Fibroblast of skin of right biceps (primary cell): ENCODE measurements around the gene FAF1.

Experiments used
- DNase-seq: peaks from one replicate; pipeline ENCODE4 v3.0.0-alpha.2; 2013

The FAF1 gene

DNA sequence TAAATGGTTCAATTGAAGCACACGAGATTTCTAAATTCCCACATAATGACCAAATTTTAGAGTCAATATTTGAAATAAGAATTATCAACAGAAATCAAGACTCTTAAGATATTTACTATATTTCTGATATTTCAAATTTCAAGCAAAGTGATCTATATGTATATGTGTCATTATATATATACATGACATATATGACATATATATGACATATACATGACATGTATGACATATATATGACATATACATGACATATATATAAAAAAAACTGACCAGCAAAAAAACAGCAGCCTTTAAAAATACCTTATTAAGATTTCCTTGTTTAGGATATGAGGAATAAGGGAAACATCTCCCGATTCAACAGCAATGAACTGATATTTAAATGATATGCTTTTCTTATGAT, 266.2 kb downstream of the FAF1 start:
- DNase-seq, result no peak

DNA sequence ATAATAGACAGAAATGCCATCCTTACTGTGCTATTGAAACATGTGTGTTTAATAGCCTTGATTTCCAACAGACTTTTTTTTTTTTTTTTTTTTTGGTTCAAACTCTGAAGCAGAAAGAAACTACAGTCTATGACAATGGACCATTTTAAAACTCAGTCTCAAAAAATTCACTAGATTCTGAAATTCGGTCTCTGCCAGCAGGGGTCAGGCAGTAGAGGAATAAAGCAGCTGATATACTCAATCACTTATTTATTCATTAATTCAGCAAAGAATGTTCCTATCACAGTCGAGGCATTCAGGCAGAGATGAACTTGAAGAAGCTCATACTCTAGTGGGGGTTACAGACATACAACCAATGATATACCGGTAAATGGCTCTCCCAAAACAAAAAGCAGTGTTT, 275.9 kb downstream of the FAF1 start:
- no peak for DNase-seq

DNA sequence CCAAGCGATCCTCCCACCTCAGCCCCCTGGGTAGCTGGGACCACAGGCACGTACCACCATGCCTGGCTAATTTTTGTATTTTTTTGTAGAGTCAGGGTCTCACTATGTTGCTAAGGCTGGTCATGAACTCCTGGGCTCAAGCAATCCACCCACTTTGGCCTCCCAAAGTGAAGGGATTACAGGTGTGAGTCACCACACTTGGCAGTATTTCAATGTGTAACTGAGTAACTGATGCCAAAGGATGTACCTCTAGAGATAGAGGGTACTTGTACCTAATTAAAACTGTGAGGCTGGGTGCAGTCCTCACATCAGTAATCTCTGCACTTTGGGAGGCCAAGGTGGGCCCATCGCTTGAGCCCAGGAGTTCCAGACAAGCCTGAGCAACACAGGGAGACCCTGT, 278.1 kb downstream of the FAF1 start:
- peak; percentile 40 for DNase-seq

DNA sequence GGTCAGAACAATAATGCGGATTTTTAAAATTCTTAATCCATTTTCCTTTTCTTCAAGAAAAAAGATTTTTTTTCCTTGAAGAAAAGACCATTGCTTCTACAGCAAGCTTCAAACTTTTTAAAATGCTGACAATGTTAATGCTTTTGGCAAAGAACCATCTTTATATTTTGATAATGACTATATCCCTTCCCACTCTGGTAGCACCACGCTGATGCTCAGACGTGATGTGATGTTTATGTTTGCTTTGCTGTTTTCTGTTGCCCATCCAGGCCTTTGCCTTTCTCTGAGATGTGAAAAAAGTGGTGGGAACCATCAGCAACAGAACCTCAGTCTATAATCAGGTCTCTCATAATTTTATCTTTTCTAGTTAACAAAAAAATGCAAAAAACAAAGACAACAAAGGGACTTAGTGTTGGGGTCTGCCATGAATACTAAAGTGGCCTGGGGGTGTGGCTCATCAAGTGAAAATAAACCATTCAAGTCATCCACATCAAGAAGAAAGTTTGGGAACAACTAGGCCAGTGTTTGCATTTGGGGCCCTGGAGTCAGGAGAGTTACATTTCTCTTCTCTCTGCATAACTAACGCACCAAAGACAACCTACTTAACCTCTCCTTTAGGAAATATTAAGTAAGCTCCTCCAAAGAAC, 292.2 kb downstream of the FAF1 start:
- DNase-seq, result no peak

DNA sequence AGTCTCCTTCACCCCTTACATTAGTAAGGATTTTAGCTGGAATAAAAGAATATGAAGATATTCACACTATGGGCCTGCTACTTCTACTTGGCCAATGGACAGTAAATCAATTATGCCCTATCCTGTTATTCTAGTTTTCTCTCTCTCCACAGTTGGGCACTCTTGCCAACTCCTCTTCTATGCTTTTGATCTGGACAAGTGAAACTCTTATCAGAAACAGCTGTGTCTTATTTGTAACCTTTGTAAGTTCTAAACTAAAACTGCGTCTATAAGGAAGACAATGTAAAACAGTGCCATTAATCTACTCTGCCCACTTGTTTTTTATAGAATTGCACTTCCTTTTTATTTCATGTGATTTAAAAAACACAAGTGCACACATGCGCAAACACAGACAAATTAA, 292.8 kb downstream of the FAF1 start:
- no peak for DNase-seq

DNA sequence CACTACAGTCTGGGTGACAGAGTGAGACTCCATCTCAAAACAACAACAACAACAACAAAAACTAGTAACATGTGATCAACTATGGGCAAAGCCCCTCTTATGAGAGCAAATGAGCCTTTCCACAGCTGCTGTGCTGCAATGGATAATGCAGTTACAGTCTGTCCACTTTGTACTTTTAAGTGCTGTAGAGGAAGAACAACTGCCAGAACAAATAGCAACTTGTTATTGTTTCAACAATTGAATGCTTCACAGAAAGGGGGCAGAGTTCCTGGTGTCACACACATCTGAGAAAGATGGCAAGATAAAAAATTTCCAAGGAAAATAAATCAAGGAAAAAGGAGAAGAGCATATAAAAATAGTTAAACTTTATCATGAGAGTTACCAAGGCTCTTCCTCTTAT, 293.2 kb downstream of the FAF1 start:
- no peak for DNase-seq

DNA sequence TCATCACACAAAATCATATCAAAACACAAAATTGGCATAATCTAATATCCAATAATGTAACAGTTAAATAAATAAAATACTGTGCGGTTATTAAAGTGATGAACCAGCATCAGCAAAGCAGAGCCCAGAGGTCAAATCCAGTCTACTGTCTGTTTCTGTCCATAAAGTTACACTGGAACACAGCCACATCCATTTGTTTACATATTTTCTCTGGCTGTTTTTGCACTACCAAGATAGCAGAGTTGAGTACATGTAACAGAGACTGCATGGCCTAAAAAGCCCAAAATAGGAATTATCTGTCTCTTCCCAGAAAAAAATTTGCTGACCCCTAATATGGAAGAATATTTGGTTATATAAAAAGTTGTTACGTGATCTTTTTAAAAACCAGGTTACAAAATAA, 294.7 kb downstream of the FAF1 start:
- DNase-seq, result no peak

DNA sequence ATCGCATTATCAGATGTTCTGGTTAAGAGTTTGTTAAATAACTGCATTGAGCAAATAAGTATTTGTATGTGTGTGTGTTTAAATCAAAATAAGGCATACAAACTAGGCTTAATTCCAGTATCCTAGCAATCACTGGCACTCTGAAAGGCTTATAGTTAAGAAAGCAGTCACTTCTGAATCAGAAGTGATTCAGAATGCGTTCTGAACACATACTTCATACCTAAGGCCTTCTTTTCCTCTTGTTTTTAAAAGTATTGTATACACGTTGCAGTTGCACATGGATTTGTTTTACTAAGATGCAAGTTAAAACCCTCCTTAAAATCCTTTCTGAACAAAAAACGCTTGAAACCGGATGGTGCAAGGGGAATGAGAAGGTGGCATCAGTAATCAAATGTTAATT, 298.4 kb downstream of the FAF1 start:
- no peak for DNase-seq

DNA sequence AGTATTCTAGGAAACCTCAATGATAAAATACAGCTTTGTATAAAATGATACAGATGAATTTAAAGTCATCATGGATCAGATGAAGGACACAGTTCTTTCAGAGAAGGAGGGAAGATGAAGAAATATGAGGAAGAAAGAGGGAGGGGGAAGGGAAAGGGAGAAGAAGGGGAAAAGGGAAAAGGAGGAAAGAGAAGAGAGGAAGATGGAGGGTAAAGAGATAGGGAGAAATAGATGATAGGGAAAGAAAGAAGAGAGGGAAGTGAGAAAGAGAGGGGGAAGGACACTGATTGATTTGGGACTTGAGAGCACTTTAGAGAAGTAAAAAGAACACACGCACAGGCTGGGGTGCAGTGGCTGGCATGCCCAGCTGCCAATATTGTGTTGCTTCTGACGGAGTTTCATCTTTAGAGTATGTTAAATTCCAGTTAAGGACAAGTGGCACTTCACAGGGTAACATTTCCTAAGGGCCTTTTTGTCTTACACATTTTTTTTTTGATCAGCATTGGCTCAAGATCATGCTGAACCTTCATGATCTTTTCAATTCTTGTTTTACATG, 300.9 kb downstream of the FAF1 start:
- DNase-seq, result no peak

DNA sequence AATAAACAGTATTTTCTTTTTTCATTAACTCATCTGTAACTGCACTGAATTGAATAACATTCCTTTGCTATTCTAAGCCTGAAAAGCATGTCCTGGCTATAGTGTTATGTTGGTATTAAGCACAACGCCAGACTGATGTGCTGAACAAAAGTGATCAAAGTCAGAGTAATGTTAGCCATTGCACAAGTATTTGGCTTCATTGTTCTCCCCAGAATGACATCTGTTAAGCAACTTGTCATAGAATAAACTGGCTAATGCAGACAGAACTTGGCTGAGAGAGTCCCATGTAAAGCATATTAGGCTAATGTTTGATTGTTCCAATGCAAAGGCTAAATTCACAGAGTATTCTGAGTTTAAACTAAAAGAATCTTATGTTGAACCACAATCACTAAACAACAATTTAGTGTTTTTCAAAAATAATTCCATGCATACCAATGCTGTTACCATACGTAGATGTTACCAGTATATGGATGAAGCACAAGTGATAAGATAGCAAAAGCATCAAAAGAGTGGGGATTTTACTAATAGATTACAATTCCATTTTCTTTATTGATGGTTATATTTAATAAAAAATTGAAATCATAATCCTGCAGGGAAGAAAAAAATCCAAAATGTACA, 301.5 kb downstream of the FAF1 start:
- DNase-seq, result peak; percentile 49

DNA sequence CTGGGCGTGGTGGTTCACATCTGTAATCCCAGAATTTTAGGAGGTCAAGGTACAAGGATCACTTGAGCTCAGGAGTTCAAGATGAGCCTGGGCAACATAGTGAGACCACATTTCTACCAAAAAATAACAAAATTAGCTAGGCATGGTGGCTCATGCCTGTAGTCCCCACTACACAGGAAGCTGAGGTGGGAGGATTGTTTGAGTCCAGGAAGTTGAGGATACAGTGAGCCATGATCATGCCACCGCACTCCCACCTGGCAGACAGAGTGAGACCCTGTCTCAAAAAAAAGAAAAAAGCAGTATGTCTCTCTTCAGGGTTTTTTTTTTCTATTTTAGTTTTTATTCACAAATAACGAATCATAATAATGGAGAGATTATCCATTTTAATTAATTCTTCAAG, 303.1 kb downstream of the FAF1 start:
- DNase-seq, result no peak

DNA sequence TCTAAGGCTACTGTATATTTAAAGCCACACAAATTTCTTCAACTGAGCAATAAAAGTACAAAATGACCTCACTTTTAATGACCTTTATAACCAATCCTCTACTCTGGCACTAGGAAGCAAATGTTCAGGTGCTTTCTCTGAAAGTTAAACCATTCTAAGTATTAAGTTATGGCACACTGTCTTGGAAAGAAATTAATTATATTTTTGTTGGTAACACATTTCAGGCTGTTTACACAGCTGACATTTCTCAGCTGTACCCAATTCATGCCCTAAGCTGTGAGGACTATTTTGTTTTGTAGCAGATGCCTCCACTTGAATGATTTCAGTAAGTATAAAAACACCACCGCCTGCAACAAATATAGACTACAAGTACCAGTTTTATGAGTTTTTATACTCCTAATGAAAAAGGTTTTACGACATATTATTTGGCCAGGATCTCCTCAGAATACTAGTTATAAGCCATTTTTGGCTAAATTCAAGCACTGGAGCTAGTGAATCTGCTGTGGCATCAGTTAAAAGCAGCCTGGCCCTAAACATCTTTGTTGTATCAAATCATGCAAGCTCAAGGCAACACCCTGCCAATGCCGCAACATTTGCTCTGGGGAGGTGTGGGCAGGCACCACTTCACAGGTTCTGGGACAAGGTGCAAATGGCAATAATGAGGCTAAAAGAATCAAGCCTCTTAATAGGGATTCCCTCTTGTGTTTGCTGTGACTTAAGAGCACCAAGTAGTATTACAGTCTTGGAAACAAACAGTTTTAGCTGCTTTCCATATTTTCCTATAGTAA, 308.4 kb downstream of the FAF1 start:
- DNase-seq, result no peak

DNA sequence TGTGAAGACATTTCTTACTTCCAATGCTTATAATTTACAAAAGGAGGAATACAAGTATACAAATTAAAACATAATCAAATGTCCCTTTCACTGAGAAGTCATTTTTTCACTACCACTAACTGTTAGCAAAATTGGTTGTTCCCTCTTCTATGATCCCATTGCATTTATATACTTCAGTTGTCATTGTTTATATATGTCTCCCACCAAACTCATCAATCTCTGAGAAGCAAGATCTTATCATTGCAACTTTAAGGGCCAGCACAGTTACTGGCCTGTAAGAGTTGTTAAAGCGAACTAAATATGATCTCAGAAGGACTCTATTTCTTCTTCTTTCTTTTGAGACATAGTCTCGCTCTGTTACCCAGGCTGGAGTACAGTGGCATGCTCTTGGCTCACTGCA, 313.5 kb downstream of the FAF1 start:
- no peak for DNase-seq

DNA sequence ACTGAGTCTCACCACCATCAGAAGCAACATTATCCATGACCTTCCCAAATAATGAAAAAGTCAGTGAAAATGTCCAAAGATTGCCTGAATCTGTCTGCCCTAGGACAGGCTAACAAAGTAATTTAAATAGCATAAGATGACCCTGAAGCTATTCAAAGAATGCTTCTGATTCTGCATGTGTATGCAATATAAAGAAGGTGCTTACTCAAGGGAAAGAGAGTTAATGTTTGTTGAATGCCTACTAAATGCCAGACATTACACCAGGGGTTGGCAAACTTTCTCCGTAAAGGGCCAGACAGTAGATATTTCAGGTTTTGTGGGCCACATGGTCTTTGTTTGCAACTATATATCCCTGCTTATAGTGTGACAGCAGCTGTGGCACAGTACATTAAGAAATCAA, 314.9 kb downstream of the FAF1 start:
- no peak for DNase-seq

DNA sequence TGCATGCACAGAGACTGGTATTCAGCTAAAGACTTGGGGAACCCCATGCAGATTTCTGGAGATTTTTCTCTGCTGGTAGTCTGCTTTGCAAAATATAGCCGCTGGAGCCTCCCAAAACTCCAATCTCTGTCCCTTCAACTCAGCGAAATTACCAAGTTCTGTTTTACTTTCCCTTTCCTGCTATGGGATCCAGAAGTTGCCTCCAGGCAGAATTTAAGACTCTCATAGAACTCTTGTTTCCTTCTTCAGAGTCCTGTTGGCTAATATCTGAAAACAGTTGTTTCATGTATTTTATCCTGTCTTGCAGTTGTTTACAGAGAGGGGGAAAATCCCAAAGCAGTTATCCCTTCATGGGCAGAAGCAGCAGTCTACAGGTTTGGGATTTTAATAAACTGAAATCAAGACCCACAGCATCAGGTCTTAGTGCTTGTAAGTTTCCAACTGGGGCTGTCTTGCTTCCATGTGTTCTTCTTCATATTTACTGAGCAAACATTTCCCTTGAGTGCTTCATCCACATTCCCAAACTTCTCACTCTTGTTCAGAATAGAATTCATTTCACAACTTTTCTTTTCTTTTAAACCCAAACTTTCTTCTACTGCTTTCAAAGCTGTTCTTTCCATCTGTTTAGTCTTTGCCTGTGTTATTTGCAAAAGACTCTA, 315.5 kb downstream of the FAF1 start:
- DNase-seq, result no peak

DNA sequence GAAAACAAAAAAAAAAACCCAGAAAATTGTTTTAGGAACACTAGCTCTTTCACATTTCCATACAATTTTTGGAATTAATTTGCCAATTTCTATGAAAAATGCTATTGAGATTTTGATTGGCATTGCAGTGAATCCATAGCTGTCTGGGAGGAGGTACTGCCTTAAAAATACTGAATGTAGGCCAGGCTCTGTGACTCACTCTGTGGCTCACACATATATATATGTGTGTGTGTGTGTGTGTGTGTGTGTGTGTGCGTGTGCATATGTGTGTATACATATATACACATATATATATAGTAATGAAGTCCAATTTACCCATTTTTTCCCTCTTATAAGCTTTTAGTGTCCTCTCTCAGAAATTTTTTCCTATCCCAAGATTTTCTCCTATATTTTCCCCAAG, 322.6 kb downstream of the FAF1 start:
- peak; percentile 18 for DNase-seq

DNA sequence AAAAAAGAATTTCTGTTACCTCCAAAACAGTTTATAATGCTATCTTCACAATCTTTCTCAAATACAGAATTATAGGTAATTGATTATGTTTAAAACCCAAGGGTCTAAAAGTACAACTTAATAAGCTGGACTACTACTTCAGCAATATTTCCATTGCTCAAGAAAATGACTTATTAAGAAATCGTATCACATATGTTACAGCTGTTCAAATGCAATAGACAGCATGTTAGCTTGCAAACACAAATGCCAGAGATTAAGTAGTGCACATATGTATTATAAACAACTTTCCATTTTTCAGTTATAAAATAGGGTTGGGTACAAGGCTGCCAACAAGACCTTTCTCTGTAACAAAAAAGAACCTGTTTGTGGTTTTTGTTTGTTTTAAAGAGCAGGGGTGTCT, 325.8 kb downstream of the FAF1 start:
- DNase-seq, result no peak

DNA sequence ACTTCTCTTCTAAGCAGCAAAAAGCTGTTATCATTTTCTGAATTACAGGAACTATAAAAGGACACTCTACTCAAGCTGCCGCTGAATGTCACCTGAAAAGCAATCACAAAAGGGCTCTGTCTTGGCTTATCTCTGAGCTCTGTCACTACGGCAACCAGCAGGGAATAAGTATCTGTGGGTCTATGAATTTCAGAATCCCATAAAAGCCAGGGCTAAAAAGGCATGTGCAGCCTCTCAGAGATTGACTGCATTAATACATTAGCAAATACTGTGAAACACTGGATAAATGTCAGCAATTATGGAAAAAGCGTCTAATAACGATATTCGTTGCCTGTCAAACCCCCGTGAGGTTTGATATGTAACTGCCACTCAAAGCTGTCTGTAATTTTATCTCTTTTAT, 326.6 kb downstream of the FAF1 start:
- no peak for DNase-seq

DNA sequence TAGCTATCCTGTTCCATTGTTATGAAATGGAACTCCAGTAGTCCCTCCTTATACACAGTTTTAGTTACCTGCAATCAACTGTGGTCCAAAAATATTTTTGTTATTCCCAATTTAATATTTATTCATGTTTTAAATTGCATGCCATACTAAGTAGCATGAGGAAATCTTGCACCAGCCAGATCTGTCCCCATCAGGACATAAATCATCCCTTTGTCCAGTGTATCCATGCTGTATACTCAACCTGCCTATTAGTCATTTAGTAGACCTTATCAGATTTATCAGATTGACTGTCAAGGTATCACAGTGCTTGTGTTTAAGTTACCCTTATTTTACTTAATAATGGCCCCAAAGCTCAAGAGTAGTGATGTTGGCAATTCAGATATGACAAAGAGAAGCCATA, 328.9 kb downstream of the FAF1 start:
- DNase-seq, result no peak

DNA sequence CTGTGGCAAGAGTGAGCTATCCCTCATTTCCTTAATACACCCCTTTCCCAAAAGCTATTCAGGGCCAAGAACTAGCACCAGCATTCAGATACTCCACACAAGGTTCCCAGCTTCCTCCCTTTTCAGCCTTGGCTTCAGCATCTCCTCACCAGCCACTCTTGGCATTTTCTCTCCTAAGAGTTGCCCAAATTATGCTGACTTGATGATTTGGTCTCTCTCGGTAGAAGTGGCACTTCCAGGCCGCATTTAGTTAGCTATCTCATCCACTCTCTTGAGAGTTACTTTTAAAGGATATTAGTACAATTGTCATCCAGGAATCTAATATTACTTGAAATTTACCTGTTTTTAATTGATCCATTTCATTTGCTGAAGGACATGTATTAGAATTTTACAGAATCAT, 337.8 kb downstream of the FAF1 start:
- no peak for DNase-seq

DNA sequence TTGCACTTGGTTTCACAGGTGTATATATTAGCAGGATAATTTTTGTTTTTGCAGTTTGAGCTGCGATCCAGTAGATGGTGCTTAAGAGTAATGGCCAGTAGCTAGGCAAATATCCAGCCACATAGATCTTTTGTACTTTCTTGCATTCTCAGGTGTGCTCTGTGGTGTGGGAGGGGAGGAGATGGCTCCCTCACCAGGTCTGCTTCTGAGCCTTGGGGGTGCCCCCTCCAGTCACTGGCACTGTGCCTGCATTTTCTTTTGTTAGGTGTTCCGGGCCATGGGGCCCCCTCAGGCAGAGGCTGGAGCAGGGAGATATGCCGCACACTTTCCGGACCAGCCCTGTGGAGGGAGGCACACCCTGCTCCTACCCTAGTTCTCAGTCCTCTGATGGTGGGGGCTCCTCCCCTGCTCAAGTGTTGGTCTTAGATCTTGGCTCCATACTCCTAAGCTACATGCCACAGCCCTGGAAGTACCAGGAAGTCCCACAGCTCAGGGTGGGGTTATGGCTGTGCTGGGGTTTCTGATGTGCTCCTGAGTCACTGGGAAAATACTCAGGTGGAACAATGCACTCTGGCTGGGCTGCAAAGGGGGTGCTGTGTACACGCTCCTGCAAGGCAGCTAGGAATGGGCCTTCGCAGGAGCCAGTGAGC, 339.3 kb downstream of the FAF1 start:
- peak; percentile 10 for DNase-seq

DNA sequence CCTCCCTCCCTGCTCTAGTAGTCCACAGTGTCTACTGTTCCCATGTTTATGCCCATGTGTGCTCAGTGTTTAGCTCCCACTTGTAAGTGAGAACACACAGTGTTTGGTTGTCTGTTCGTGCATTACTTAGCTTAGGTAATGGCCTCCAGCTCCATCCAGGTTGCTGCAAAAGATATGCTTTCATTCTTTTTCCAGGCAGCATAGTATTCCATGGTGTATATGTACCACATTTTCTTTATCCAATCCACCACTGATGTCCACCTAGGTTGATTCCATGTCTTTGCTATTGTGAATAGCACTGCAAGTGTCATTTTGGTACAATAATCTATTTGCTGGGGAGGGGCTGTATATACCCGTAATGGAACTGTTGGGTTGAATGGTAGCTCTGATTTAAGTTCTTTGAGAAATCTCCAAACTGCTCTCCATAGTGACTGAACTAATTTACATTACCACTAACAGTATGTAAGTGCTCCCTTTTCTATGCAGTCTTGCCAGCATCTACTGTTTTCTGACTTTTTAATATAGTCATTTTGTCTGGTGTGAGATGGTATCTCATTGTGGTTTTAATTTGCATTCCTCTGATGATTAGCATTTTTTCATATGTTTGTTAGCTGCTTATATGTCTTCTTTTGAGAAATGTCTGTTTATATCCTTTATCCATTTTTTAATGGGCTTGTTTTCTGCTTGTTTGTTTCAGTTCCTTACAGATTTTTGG, 344.9 kb downstream of the FAF1 start:
- DNase-seq, result peak; percentile 14
